ENCODE data around the gene PTH1R.

Gene PTH1R

GRCh38 chr3:46861605-46862368 lies 15.7 kb upstream of the PTH1R start:
- TF ChIP-seq CTCF (conservative IDR thresholded peaks at IDR 0.05): no peak
- H3K27ac ChIP-seq: no peak overlapping the region

- no peak for TF ChIP-seq CTCF (conservative IDR thresholded peaks at IDR 0.05)
- no peak overlapping the region for H3K27ac ChIP-seq
These were observed 15.0 kb upstream of the PTH1R start for GRCh38 chr3:46862369-46863025.

DNA sequence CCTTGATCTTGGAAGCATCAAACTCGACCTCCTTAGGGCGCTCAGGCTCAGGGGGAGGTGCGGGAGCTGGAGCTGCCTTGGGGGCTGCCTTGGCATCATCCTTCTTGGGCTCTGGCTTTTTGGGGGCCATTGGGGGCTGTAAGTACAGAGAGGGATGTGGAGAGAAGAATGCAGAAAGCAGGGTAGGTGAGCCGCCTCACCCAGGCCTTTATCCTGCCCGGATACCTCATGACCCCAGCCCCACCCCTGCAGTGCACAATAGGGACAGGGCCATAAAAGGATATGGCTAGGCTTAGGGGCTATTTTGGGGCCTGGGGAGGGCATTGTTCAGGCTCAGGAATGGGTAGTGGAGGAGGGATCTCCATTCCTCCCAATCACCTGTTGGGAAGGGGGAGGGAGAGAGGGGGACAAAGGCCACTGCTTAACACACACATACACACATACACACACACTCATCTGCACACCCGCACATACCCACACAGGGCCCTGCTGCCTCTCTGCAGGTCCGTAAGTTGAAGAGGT lies 14.2 kb upstream of the PTH1R start, which contains the start of gene MYL3:
MYL3 (minus strand) TSS at position 184 of the 522 bp plus-strand sequence; CDS start at position 130, 54 bp downstream.
- TF ChIP-seq CTCF (conservative IDR thresholded peaks at IDR 0.05): no peak
- H3K27ac ChIP-seq: no peak within 1 kb of the TSS

DNA sequence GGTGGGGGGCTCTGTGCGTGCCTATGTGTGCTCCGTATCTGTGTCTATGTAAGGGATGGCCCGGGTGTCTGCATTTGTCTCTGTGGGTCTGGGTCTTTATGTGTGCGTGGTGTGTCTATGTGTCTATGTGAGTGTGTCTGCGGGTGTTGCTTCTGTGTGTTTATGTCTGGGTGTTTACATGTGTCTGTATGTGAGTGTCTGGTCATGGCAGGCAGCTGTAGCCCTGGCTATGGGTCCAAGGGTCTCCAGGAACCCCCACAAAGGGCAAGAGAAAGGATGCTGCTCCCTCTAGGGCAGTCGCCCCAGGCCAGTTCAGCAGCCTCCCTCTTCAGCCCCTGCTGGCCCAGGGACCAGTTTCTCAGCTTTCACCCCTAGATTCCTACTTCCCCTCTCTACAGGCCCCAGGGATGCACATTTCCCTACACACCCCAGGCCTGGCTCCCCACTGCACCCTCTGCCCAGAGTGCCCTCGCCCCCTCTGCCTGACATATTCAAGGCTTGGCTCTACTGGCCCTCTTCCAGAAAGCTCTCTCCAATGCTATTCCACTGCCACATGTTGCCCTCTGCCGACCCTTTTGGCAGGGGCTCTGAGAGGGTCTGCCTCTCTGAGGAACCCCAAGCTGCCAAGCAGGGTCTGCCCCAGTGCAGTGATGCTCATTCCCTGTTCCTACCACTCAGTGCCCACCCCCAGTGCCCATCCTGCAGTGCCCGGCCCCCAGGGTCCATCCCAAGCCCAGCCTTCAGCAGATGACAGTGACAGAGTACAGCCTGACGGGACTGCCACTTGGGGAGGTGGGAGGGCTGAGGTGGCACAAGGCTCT lies 13.2 kb upstream of the PTH1R start:
- no peak overlapping the region for H3K27ac ChIP-seq
- TF ChIP-seq CTCF (conservative IDR thresholded peaks at IDR 0.05): no peak

- no peak overlapping the region for H3K27ac ChIP-seq
- no peak for TF ChIP-seq CTCF (conservative IDR thresholded peaks at IDR 0.05)
These were observed 12.5 kb upstream of the PTH1R start for GRCh38 chr3:46865031-46865507.

DNA sequence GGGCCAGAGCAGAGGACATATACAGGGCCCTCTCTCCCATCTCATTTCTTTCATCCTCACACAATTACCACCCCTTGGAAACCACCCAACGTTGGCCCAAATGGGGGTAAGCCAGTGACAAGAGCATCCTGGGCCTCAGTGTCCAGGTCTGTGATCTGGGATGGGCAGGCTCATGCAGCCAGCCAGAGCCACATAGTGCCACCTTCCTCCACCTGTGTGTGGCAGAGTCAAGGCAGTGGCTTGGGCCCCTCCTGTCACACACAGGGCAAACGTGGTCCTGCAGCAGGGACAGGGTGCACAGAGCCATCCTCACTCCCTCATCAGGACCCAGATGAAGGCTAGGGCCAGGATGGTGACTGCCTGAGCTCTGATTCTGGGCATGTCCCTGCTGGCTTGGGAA lies 12.0 kb upstream of the PTH1R start:
- TF ChIP-seq CTCF (conservative IDR thresholded peaks at IDR 0.05): no peak
- no peak overlapping the region for H3K27ac ChIP-seq

Measured in VCaP (cell line).